NOMO-1 treated with DMSO at 0.1 percent for 48 hours (cell line): ENCODE data around the gene URGCP.
A peak's percentile ranks its signal among the peaks of the same experiment; 100 is the strongest.

Experiments used
- DNase-seq: peaks from one replicate; lab custom pipeline; 2025; ENCODE audit not compliant: unreplicated experiment; lab: John Stamatoyannopoulos, UW

The URGCP gene

DNA sequence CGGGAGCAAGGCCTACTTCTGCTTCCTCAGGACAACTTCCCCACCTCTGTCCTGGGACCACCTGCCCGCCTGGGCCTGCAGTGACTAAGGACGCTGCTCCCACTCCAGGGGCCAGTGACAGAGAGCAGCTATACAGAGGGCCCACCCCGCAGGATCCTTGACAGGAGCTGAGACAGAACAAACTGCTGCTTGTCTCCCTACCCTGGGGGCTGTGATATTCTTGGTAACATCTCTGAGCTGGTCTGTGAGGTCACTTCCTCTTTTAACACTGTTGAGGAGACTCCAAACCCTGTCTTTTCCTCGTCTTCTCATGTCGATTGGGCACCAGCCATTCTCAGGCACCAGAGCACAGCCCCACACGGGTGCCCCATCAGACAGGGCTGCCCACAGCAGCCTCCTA lies 30.2 kb downstream of the URGCP start:
- peak; percentile 72 for DNase-seq

DNA sequence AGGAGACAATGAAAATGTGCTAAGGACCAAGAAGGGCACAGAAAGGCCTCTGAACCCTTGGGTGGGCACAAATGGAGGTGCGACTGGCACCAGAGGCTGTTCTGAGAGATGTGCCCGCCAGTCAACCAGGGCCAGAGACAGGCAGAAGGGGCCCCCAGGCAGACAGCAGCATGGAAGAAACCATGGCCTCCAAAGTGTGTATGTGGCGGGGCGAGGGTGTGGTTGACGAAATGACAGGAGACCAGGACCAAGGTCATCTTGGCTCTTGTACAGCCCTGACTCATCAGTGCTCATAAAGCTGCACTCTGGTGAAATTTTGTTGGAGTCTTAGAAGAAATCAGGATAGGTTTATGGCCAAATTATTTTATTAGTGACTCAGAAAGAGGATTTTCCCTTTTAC lies 33.1 kb downstream of the URGCP start:
- DNase-seq: no peak

DNA sequence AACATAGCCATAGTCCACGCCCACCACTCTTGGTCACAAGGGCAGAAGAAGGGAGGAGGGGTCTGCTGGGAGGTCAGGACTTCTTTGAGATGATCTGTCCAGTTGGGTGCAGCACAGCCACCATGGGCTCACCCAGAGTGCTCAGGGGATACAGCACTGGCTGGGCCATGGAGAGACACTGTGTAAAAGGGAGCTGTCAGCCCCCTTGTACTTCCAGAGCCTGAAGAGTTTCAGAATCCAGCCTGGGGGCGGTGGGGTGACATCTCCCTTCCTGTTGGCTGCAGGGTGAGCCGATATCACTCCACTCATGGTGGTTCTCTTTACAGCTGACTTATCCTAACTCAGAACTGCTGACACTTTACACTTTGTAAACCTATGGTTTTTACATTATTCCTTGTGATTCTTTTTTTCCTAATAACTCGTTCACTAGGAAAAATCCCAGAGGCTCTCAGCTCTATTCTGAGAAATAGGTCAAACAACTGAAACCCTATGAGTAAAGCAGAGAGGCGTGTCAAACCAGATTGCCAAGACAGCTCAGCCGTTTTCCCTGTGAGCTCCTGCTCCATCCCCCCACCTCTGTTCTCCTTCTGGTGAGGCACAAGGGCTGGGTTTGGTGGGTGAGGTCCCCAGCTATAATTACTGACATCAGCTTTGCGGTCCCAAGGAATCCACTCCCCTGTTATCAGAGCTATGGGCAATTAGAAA lies 33.8 kb downstream of the URGCP start:
- DNase-seq: no peak

DNA sequence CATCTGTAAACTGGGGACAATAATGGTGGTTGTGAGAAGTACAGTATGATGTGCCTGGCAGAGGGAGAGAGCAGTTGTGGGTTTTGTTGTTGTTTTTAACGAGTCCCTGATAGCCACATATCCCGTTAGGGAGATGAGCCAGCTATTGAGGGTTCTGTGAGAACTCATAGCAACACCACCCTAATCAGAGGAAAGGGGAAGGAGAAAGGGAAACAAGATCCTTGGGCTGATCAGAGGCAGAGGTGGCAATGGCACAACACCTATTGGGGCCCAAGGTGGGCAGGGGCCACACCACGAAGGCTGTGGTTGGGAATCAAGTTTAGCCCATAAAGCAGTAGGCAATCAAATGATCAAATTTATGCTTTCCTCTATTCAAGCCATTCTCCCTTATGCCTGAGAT lies 35.3 kb downstream of the URGCP start:
- no peak for DNase-seq

DNA sequence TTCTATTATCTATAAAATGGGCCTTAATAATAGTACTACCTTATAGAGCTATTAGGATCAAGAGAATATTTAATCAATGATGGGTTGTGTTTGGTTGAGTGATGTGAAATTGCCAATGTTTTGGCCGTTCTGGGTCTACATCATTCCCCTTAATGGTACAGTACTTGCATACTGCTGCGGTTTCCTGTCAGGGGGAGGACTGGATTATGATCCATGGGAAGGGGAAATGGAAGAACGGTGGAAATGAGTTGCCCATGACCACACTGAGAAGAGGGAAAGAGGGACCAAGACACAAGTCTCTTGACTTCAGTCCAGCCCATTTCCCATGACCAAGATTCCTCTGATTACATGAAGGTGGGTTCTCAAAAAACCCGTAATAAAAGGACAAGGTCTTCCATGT lies 36.1 kb downstream of the URGCP start:
- no peak for DNase-seq

DNA sequence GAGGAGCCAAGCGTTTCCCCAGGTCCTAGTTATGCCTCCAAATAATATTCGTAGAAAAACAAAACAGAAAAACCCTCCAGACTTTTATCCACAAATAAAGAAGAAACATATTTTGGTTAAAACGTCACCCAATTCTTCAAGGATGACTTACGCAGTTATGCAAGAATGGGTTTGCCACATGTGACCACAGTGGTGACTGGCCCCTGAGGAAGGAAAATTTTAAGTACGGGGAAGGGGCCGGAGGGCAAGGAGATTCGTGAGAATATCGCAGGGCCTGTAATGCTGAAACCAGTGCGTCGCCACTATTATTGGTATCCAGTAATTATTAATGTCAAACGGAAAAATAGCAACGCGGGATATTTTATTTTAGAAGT lies 36.5 kb downstream of the URGCP start:
- peak; percentile 78 for DNase-seq

DNA sequence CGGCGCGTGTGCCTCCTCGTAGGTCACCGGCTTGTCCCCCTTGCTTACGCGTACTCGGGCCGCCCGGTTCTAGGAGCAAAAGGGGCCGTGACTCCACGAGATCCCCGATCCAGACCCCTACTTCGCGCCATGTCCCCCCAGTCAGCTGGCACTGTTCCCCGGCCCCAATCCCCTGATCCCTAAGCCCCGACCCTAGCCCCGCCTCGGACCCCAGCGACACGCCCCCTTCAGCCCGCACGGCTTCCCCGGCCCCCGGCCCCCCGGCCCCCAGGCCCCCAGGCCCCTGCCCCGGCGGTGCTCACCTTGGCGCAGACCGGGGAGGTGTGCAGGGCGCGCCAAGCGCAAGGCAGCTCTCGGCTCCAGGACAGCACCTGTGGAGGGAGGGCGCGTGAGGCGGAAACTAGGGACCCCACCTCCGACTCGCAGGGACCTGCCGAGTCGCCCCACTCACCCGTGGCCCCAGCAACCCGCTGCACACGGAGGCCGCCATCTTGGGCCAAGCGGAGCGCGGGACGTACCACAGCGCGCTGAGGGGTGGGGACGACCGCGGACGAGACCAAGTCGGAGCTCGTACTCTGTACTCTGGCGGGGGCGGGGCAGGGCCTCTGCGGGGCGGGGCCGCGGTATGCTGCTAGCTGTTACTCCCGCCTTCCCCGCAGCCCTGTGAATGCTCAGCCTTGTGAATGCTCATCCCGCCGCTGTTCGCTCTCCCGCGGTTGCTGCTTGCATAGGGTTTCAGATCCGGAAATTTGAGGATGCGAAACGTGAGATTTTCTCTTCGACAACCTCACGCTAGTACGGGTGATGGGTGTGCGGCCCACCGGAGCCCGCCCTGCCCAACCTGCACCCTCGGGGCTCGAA lies 37.2 kb downstream of the URGCP start, which contains the start of gene MRPS24:
MRPS24 (minus strand) TSS at position 512 of the 861 bp plus-strand sequence; CDS start at position 490, 22 bp downstream.
- DNase-seq: peak; percentile 94

DNA sequence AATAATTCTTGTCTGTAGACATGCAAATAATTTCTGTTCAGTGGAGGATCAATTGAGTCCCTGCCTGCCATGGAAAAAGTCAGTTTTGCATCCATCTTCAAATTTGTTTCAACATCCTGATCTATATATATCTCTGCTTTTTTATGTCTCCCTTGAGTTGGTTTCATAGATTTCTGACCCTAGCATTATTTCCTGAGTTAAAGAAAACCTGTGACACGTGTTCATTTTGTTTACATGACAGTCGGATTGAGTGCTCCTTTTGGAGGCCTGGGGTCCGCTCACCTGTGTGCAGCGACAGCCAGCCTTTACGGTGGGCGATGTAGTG lies 37.8 kb downstream of the URGCP start:
- no peak for DNase-seq

DNA sequence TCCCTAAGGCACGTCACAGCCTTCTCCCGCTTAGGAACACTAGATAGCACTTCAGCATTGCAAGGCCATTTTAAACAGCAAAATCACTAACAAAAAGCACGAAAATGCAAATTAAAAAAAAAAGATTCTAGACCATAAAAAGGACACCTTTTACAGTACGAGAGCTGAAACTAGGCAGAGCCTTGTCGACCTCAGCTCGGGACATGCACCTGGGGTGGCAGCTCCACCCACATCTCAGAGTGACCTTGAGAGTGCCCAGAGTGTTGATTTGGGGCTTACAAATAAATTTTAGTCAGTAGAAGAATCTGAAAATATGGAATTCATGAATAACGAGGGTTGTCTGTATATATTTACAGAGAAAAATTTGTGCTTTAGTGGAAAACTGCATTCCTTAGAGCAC lies 38.2 kb downstream of the URGCP start:
- no peak for DNase-seq

DNA sequence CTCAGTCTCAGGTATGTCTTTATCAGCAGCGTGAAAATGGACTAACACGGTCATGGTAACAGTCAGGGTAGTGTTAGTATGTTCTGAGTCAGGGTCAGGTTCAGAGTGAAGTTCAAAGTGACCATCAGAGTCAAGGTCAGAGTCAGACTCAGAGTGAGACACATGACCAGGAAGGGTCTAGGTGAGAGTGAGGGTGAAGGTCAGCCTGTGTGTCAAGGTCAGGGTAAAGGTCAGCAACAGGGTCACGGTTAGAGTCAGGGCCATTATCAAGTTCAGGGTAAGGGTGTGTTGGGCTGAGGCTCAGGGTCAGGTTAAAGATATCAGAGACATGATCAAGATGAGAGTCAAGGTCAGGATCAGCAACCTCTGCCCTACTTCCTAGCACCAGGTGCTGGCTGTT lies 41.1 kb downstream of the URGCP start:
- no peak for DNase-seq

DNA sequence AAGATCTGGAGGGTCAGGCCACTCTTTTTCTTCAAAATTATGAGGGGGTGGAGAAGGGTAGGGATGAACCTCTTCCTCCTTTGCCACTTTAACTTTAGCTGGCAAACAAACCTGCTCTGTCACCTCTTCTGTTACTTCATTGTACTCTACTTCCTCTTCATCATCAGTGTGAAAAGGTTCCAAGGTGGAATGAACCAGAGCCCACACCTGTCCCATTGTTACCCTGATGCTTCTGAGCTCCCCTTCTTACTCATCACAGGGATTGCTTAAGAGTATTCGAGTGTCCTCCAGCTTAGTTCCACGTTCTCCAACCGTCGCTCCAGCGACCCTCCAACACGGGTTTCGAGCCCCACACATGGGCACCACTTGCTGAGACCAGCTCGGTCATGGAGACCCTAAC lies 42.3 kb downstream of the URGCP start:
- DNase-seq: no peak

DNA sequence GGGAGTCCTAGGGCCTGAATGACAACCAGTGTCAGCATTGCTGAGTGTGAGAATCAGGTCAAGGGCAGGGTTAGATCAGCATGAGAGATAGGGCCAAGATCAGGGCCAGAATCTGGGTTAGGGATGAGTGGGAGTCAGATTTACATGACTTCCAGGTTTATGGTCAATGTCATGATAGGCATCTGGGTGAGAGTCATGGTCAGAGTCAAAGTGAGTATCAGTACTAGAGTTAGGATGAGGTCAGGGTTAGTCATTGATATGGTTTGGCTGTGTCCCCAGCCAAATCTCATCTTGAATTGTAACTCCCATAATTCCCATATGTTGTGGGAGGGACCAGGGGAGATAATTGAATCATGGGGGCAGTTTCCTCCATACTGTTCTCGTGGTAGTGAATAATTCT lies 49.4 kb downstream of the URGCP start:
- DNase-seq: no peak

DNA sequence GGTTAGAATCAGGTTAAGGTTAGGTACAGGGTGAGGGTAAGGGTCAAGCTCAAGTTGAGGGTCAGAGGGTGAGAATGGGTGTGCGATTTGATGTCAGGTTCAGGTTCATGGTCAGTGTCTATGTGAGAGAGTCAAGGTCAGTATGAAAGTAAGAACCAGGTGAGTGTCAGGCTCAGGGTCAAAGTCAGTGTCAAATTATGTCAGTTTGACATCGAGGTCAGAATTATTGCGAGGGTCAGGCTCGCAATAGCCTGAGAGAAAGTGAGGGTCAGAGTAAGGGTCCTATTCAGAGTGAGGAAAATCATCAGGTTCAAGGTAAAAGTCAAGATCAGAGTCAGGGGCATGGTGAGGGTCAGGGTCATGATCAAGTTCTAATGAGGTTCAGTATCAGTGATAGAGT lies 50.1 kb downstream of the URGCP start:
- DNase-seq: no peak

DNA sequence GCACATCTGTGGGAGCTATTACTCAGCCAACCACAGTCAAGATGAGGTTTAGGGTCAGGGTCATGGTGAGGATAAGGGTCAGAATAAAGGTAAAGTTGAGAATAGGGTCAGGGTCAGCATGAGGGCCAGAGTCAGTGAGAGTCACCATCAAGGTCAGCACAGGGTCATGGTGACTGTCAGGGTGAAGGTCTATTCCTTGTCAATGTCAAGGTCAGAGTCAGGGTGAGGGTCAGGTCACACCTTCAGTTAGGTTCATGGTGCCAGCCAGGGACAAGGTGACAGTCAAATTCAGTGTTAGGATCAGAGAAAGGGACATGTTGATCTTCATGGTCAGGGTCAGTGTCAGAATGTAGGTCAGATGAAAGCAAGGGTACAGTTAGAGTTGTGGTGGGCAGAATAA lies 51.2 kb downstream of the URGCP start:
- DNase-seq: no peak

DNA sequence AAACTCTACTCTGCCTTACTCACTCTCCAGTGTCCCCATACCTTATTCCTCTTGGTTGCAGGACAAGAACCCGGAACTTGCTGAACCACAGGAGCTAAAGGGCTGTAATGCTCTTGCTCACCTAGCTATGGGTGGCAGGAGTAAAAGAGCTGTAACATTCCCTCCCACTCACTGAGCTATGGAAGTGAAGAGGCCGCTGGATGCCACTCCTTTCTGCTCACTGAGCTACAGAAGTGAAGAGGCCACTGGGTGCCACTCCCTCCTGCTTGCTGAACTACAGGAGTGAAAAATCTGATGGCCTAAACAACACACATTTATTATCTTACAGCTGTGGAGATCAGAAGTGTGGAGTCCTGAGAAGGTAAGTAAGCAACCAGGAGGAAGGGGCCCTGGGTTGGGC lies 54.6 kb downstream of the URGCP start:
- DNase-seq: no peak

DNA sequence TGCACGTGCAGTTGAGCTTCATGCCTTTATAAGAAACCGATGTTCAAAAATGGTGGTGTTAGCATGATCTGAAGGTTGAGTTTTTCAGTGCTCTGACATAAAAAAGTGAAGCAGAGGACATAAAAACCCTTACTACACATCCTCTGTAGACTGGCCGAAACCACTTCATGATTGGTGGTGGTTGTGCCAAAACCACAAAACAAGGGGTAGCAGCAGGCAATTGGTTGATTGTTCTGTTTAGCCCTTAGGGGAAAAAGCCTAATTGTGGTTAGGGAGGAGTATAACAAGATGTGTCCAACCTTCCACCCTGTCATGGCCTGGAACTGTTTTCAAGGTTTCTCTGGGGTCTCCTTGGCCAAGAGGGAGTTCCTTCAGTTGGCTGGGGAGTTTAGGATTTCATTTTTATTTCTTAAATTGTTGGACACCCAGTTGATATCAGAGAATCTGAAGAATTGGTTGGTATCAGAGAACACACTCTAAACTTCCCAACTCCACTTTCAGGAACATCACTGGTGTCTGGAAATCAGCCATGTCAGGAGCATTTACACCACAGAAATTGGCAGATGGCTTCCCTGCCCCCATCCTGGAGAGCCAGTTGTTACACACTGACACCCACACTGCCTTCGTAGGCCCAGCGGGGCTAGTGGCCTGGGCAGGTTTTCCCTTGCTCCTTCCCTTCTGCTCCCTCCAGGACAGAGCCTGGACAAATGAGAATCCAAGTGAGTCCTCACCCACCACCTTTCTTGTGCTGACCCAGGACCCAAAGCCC lies 55.9 kb downstream of the URGCP start:
- peak; percentile 86 for DNase-seq

DNA sequence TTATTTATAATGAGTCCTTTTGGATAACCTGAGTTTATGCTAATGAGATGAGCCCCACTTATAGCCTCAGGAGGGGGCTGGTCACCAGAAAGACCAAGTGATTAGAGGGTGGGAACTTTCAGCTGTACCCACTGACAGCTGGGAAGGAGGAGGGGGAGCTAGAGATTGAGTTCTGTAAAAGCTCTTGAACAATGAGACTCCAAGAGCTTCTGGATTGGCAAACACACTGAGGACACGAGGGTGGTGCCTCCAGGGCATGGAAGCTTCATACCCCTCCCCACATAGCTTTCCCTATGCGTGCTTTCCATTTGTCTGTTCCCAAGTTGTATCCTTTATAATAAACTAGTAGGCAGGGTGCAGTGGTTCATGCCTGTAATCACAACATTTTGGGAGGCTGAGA lies 57.3 kb downstream of the URGCP start:
- no peak for DNase-seq

DNA sequence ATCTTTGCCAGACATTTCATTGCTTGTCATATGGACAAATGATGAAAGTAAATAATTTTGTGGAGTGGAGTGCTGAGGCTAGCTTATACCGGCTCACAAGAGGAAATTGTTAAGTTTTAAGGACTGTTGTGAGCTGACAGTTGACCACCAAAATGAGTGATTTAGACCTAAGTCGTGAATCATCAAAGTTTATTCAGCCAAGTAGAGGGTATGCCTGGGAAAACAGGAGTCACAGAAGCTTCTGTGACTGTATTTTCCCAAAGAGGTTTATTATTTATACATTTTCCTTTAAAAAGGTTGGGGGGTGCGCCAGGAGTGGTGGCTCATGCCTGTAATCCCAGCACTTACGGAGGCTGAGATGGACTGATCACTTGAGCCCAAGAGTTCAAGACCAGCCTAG lies 58.9 kb downstream of the URGCP start:
- DNase-seq: peak; percentile 39

DNA sequence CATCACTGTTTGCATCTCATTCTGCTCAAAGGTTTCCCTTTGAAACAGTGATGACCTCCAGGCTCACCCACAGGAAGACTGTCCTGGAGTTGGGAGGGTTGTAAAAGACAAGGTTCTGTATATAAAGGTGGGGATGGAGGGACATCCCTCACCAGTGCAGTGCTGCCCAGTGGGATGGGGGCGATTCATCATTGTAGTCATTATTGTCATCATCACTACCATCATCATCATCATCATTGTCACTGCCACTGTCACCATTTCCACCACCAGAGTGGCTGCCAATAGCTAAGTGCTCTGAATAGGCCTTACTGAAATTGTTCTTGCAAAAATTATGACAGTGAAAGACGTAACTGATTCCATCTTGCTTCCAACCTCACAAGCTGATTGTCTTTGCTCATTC lies 61.7 kb downstream of the URGCP start:
- DNase-seq: no peak

DNA sequence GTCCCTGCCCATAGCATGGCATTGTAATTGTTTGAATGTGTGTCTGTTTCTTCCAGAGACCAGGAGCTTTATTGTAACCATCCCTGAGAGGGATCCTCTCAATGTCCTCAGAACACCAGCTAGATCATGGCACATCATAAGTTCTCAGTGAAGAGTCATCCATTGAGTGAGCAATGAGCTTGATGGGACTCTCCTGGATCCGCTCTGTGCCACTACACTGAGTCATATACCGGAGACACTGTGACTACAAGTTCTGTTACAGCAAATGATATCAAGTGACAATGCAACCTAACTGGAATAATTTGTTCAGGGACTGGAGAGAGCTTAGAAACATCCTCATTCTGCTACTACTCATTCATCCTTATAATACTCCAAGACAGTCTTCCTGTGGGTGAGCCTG lies 62.1 kb downstream of the URGCP start:
- DNase-seq: no peak

DNA sequence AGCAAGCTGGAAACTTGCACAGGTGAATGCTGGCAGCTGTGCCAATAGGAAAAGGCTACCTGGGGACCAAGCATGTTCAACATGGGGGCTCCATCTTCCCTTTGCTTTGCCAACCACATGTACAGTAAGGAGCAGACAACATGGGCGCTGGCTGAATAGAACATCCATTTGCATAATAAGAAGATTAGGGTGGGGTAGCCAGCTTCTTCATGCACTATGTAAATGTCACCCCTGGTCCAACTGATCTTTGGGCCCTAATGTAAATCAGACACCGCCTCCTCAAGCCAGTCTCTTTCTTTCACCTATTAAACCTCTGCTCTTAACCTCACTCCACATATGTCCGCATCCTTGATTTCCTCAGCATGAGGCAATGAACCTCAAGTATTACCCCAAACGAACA lies 63.1 kb downstream of the URGCP start:
- no peak for DNase-seq

DNA sequence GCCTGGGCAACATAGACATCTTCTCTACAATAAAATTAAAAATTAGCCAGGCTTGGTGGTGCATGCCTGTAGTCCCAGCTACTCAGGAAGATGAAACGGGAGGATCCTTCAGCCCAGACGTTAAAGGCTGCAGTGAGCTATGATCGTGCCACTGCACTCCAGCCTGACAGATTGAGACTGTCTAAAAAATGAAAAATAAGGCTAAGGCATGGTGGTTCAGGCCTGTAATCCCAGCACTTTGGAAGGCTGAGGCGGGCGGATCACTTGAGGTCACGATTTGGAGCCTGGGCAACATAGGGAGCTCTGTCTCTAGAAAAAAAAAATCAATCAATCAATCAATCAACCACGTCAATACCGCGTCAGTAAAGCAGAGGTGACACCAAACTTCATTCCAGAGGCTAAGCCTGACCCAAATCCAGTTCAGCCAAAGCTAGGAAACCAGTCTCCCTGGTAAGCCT lies 68.2 kb downstream of the URGCP start:
- no peak for DNase-seq
